H1 (cell line): ENCODE measurements around the gene IFT122. TPM values are rescaled to one million over a fixed set of nuclear protein-coding genes. Genes with fewer than 3 reads are reported as not detected.

Experiments
- CTCF ChIA-PET: fragments of 300-600 bp; sonication (Branson Sonifier 250); formaldehyde crosslinking; loops from one replicate; lab custom pipeline; 2021; ENCODE audit not compliant: partially characterized antibody; lab: Charles Lee
- POLR2A ChIA-PET: fragments of 300-600 bp; sonication (Branson Sonifier 250); formaldehyde crosslinking; loops from one replicate; lab custom pipeline; 2021; ENCODE audit warnings: inconsistent platforms; ENCODE audit not compliant: partially characterized antibody; lab: Charles Lee
- DNase-seq, 2 experiments: peaks; one replicate each; pipeline versions ENCODE4 v3.0.0 to v3.0.0-alpha.2; 2010 to 2022; ENCODE audit warnings: low spot score in 2 of 2, low read depth in 1 of 2, mixed read lengths in 1 of 2
- FAIRE-seq: peaks from 2 replicates; lab custom pipeline; 2011; peaks lifted over from hg19 to GRCh38; lab: Jason Lieb, UNC
- H2AFZ ChIP-seq: 2 replicates; pipeline ENCODE4 v1.8.1; 2012; ENCODE audit warnings: low read length, inconsistent platforms
- H2AK5ac ChIP-seq: 2 replicates; pipeline ENCODE4 v1.6.1; 2013; ENCODE audit warnings: low read depth, low read length
- H2BK120ac ChIP-seq: replicated peaks from 2 replicates; pipeline ENCODE3; 2013; ENCODE audit warnings: low read depth, low read length, inconsistent platforms
- H2BK12ac ChIP-seq: 2 replicates; pipeline ENCODE4 v1.6.1; 2013; ENCODE audit warnings: low read depth, low read length
- H2BK15ac ChIP-seq: 2 replicates; pipeline ENCODE4 v1.6.1; 2013; ENCODE audit warnings: low read length
- H2BK20ac ChIP-seq: 2 replicates; pipeline ENCODE4 v1.6.1; 2013; ENCODE audit warnings: low read length
- H2BK5ac ChIP-seq: 2 replicates; pipeline ENCODE4 v1.6.1; 2013; ENCODE audit warnings: low read depth, low read length
- H3K14ac ChIP-seq: 2 replicates; pipeline ENCODE4 v1.6.1; 2013; ENCODE audit warnings: inconsistent platforms; ENCODE audit not compliant: insufficient read length
- H3K18ac ChIP-seq: 2 replicates; pipeline ENCODE4 v1.6.1; 2013; ENCODE audit warnings: low read length; ENCODE audit errors: extremely low read depth
- H3K23ac ChIP-seq: 2 replicates; pipeline ENCODE4 v1.6.1; 2013; ENCODE audit warnings: inconsistent platforms; ENCODE audit not compliant: insufficient read length
- H3K23me2 ChIP-seq: 2 replicates; pipeline ENCODE4 v1.6.1; 2013; ENCODE audit warnings: low read depth, low read length
- H3K27ac ChIP-seq: 2 replicates; pipeline ENCODE4 v1.6.1; 2011; ENCODE audit warnings: low read depth, low read length, inconsistent platforms
- H3K27me3 ChIP-seq, 4 experiments: replicated peaks in 1 of 4; 1 replicate in 1 of 4; 2 replicates in 3 of 4; pipeline versions ENCODE4 v1.6.1 to v1.8.1; 2011 to 2013; ENCODE audit warnings: low read length in 3 of 4, mild to moderate bottlenecking in 3 of 4, inconsistent platforms in 2 of 4, mixed read lengths in 2 of 4, moderate library complexity in 1 of 4; ENCODE audit not compliant: control insufficient read depth in 3 of 4, insufficient read depth in 3 of 4; ENCODE audit errors: extremely low read depth in 1 of 4
- H3K36me3 ChIP-seq, 4 experiments: 2 replicates each; pipeline versions ENCODE4 v1.6.1 to v1.8.1; 2011 to 2013; ENCODE audit warnings: mild to moderate bottlenecking in 4 of 4, low read length in 3 of 4, moderate library complexity in 2 of 4, control low read depth in 1 of 4, inconsistent platforms in 1 of 4; ENCODE audit not compliant: insufficient read depth in 4 of 4, control insufficient read depth in 2 of 4
- H3K4ac ChIP-seq: replicated peaks from 2 replicates; pipeline ENCODE3; 2013; ENCODE audit warnings: low read length, low read depth, mixed read lengths, inconsistent platforms; ENCODE audit not compliant: insufficient read length
- H3K4me1 ChIP-seq, 4 experiments: replicated peaks in 1 of 4; 1 replicate in 1 of 4; 2 replicates in 3 of 4; pipeline versions ENCODE4 v1.6.1 to v1.8.1; 2011 to 2013; ENCODE audit warnings: low read length in 3 of 4, inconsistent platforms in 2 of 4, mixed read lengths in 1 of 4; ENCODE audit not compliant: insufficient read depth in 4 of 4, control insufficient read depth in 3 of 4
- H3K4me2 ChIP-seq, 2 experiments: 2 replicates each; pipeline versions ENCODE4 v1.6.1 to v1.8.1; 2011 to 2013; ENCODE audit warnings: low read depth in 2 of 2, low read length in 2 of 2, control low read depth in 1 of 2, inconsistent platforms in 1 of 2, mild to moderate bottlenecking in 1 of 2; ENCODE audit not compliant: insufficient read depth in 1 of 2
- H3K4me3 ChIP-seq, 4 experiments: fragments of 200-600, 300-600 bp in 1 of 4; sonication (generic), shearing (Covaris generic), sonication (Bioruptor Twin) in 1 of 4; 2 replicates each; pipeline versions ENCODE4 v1.5.1 to v1.8.1; 2011 to 2016; ENCODE audit warnings: low read length in 4 of 4, low read depth in 3 of 4, control low read depth in 2 of 4, inconsistent platforms in 2 of 4, mild to moderate bottlenecking in 2 of 4, mixed read lengths in 1 of 4, moderate library complexity in 1 of 4; ENCODE audit not compliant: insufficient read depth in 2 of 4; ENCODE audit errors: extremely low read depth in 1 of 4
- H3K56ac ChIP-seq: replicated peaks from 2 replicates; pipeline ENCODE3; 2013; ENCODE audit warnings: low read depth, mild to moderate bottlenecking, mixed read lengths, low read length, inconsistent platforms; ENCODE audit not compliant: insufficient read length
- H3K79me1 ChIP-seq: 2 replicates; pipeline ENCODE4 v1.6.1; 2013; ENCODE audit warnings: low read depth, low read length, control low read depth
- H3K79me2 ChIP-seq, 2 experiments: 2 replicates each; pipeline versions ENCODE4 v1.6.1 to v1.8.1; 2012 to 2013; ENCODE audit warnings: low read length in 2 of 2, mild to moderate bottlenecking in 2 of 2, inconsistent platforms in 1 of 2; ENCODE audit not compliant: insufficient read depth in 2 of 2, control insufficient read depth in 1 of 2
- H3K9ac ChIP-seq, 4 experiments: replicated peaks in 1 of 4; 1 replicate in 1 of 4; 2 replicates in 3 of 4; pipeline versions ENCODE4 v1.6.1 to v1.8.1; 2011 to 2013; ENCODE audit warnings: low read depth in 3 of 4, low read length in 3 of 4, control low read depth in 2 of 4, mild to moderate bottlenecking in 2 of 4, moderate library complexity in 2 of 4, inconsistent platforms in 1 of 4; ENCODE audit errors: extremely low read depth in 1 of 4
- H3K9me3 ChIP-seq, 2 experiments: 2 replicates each; pipeline versions ENCODE4 v1.6.1 to v1.8.1; 2012 to 2013; ENCODE audit warnings: mild to moderate bottlenecking in 2 of 2, moderate library complexity in 2 of 2, control low read depth in 1 of 2, inconsistent platforms in 1 of 2, low read depth in 1 of 2, low read length in 1 of 2, mixed read lengths in 1 of 2; ENCODE audit not compliant: insufficient read depth in 2 of 2
- H4K20me1 ChIP-seq, 2 experiments: replicated peaks in 1 of 2; 2 replicates each; pipeline versions ENCODE3 to v1.8.1; 2011 to 2013; ENCODE audit warnings: inconsistent platforms in 2 of 2, low read length in 2 of 2, mild to moderate bottlenecking in 1 of 2; ENCODE audit not compliant: insufficient read depth in 2 of 2, control insufficient read depth in 1 of 2
- H4K5ac ChIP-seq: 2 replicates; pipeline ENCODE4 v1.6.1; 2013; ENCODE audit warnings: low read length, low read depth, mixed read lengths, inconsistent platforms; ENCODE audit not compliant: insufficient read length
- H4K8ac ChIP-seq: 2 replicates; pipeline ENCODE4 v1.8.0; 2013; ENCODE audit warnings: mild to moderate bottlenecking, moderate library complexity, low read length, inconsistent platforms; ENCODE audit not compliant: insufficient read depth; ENCODE audit errors: extremely low read depth
- H4K91ac ChIP-seq: replicated peaks from 2 replicates; pipeline ENCODE3; 2013; ENCODE audit warnings: low read length, mixed read lengths, inconsistent platforms; ENCODE audit not compliant: insufficient read length
- BCL11A ChIP-seq, 2 experiments: IDR thresholded peaks; one replicate each; pipeline ENCODE4 v1.6.1; 2011; ENCODE audit warnings: low read depth in 2 of 2, low read length in 2 of 2, mild to moderate bottlenecking in 2 of 2
- CEBPB ChIP-seq: IDR thresholded peaks from 2 replicates; pipeline ENCODE4 v1.6.1; 2012; ENCODE audit warnings: low read depth, low read length
- EP300 ChIP-seq, 2 experiments: IDR thresholded peaks; 1 replicate in 1 of 2; 2 replicates in 1 of 2; pipeline ENCODE4 v1.6.1; 2011 to 2012; ENCODE audit warnings: low read depth in 2 of 2, low read length in 2 of 2, mild to moderate bottlenecking in 2 of 2, borderline replicate concordance in 1 of 2, inconsistent platforms in 1 of 2, moderate library complexity in 1 of 2
- HDAC2 ChIP-seq, 2 experiments: fragments of 300-600 bp in 1 of 2; sonication (generic) in 1 of 2; IDR thresholded peaks; 2 replicates each; pipeline ENCODE4 v1.6.1; 2011 to 2012; ENCODE audit warnings: low read depth in 2 of 2, low read length in 2 of 2, mild to moderate bottlenecking in 2 of 2, moderate library complexity in 2 of 2, borderline replicate concordance in 1 of 2, inconsistent platforms in 1 of 2
- RNF2 ChIP-seq: fragments of 200-900, 300-1000 bp; sonication (generic); IDR thresholded peaks from 2 replicates; pipeline ENCODE4 v1.7.1; 2016; ENCODE audit warnings: borderline replicate concordance, low read depth, mild to moderate bottlenecking, antibody characterized with exemption, low read length; ENCODE audit not compliant: poor library complexity, severe bottlenecking; ENCODE audit errors: missing control alignments
- SP4 ChIP-seq: IDR thresholded peaks from 2 replicates; pipeline ENCODE4 v1.6.1; 2012; ENCODE audit warnings: low read length, inconsistent platforms
- SRF ChIP-seq: IDR thresholded peaks from 2 replicates; pipeline ENCODE4 v1.6.1; 2011; ENCODE audit warnings: mild to moderate bottlenecking, low read depth, low read length, moderate library complexity
- WGBS, 2 experiments: shearing (Covaris generic) in 1 of 2; methylation state at CpG; one replicate each; pipeline versions ENCODE4 v1.1.6 to v1.1.7; 2013 to 2015; ENCODE audit warnings: low lambda C conversion rate in 2 of 2, mixed read lengths in 2 of 2, inconsistent platforms in 1 of 2, low coverage in 1 of 2, missing lambda C conversion rate in 1 of 2; ENCODE audit not compliant: insufficient replicate concordance in 2 of 2, insufficient coverage in 1 of 2, insufficient read length in 1 of 2; ENCODE audit errors: extremely low coverage in 1 of 2, missing lambda C conversion rate in 1 of 2; 5-methylcytosine and 5-hydroxymethylcytosine counted together
- polyA plus RNA-seq, 7 experiments: library from polyadenylated mRNA; depleted of rRNA in 3 of 7; stranded (reverse) in 5 of 7; unstranded in 2 of 7; fragments of >200 nt in 5 of 7; fragments of 200-250 nt in 2 of 7; gene quantifications; 1 replicate in 5 of 7; 2 replicates in 1 of 7; 4 replicates in 1 of 7; pipeline versions ENCODE4 v1.2.1 to v1.2.3, GENCODE V29; 2011 to 2013; ENCODE audit warnings: missing spikeins in 2 of 7, mixed read lengths in 2 of 7
- total RNA-seq: library from RNA; stranded (reverse); fragmentation: NEBNext Ultra II Directional; extraction: Animal tissue kit (Norgen Biotek cat#: 25700); gene quantifications from 2 replicates; pipeline ENCODE4 v1.2.1, GENCODE V29; 2021
- TF ChIP-seq, protein P1 (sequence below), 3 experiments: IDR thresholded peaks; 1 replicate in 2 of 3; 2 replicates in 1 of 3; pipeline versions ENCODE4 v1.5.1 to v1.6.1; 2011; ENCODE audit warnings: low read length in 3 of 3, mild to moderate bottlenecking in 3 of 3, inconsistent platforms in 2 of 3, low read depth in 1 of 3, moderate library complexity in 1 of 3; ENCODE audit not compliant: insufficient read depth in 1 of 3; ENCODE audit errors: control extremely low read depth in 1 of 3

The IFT122 gene
- total and polyA plus RNA-seq, 2 of the 8 experiments (the other 6 are each of a cell fraction or from before 2014, with no cell fraction given): 23.7 to 25.1 TPM

GRCh38 chr3:129413687-129414506, 26.1 kb upstream of the IFT122 start:
- Histone ChIP-seq H3K23me2 (no peaks in the 10 kb centered on the region), H3K4me2 (no peak overlapping the region), H2BK20ac (no peak overlapping the region), H3K56ac (no peak overlapping the region), H3K79me2 (no peaks in the 10 kb centered on the region), H4K5ac (no peak overlapping the region), H3K27me3 (peaks cover 0 to 5% (median 0%) of the 10 kb centered on the region in 4 experiments; a peak in 2 of 7 replicates), H3K14ac (no peak overlapping the region), H2BK120ac (no peak overlapping the region), H2BK15ac (no peak overlapping the region), H3K4ac (no peak overlapping the region), H3K9me3 (no peaks in the 10 kb centered on the region), H4K20me1 (peaks cover 0 to 3% of the 10 kb centered on the region in 2 experiments), H3K18ac (no peak overlapping the region), H3K23ac (no peak overlapping the region), H2BK5ac (no peak overlapping the region), H2AFZ (no peak overlapping the region), H3K79me1 (no peaks in the 10 kb centered on the region), H3K9ac (no peak overlapping the region), H4K8ac (no peak overlapping the region), H3K4me1 (no peaks in the 10 kb centered on the region; a peak in 1 of 7 replicates), H3K27ac (no peak overlapping the region), H3K36me3 (no peaks in the 10 kb centered on the region; a peak in 1 of 8 replicates), H4K91ac (no peak overlapping the region), H2BK12ac (no peak overlapping the region), H3K4me3 (no peak overlapping the region), H2AK5ac (no peak overlapping the region)
- FAIRE-seq (no peak), DNase-seq (no peak)
- 85% methylated on average over 4 of the region's 4 CpGs; no CpG with 5 or more reads in 1 of the 2 experiments for WGBS, 2 experiments
- CTCF ChIA-PET: interaction anchor here (0.9 to 2.2 kb wide), 5 partner anchors 8 to 31 kb away, joined by 3 to 12 read pairs (median 6); no protein-coding TSS in a partner anchor
- POLR2A ChIA-PET: interaction anchor here (1.6 kb wide), 1 partner anchor 19 kb away, joined by 4 read pairs; no protein-coding TSS in a partner anchor
- TF ChIP-seq, protein P1, sequence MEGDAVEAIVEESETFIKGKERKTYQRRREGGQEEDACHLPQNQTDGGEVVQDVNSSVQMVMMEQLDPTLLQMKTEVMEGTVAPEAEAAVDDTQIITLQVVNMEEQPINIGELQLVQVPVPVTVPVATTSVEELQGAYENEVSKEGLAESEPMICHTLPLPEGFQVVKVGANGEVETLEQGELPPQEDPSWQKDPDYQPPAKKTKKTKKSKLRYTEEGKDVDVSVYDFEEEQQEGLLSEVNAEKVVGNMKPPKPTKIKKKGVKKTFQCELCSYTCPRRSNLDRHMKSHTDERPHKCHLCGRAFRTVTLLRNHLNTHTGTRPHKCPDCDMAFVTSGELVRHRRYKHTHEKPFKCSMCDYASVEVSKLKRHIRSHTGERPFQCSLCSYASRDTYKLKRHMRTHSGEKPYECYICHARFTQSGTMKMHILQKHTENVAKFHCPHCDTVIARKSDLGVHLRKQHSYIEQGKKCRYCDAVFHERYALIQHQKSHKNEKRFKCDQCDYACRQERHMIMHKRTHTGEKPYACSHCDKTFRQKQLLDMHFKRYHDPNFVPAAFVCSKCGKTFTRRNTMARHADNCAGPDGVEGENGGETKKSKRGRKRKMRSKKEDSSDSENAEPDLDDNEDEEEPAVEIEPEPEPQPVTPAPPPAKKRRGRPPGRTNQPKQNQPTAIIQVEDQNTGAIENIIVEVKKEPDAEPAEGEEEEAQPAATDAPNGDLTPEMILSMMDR (IDR thresholded peaks at IDR 0.05; ENCODE audit: control extremely low read depth in 1 of 3, insufficient read depth in 1 of 3, low read depth in 1 of 3, low read length in 3 of 3): no peak
- TF ChIP-seq EP300 (IDR thresholded peaks at IDR 0.05; ENCODE audit: borderline replicate concordance in 1 of 2, low read depth in 2 of 2, low read length in 2 of 2) (no peak), RNF2 (no peak), SP4 (no peak), CEBPB (no peak), SRF (no peak), HDAC2 (IDR thresholded peaks at IDR 0.05; ENCODE audit: borderline replicate concordance in 1 of 2, low read depth in 2 of 2, low read length in 2 of 2) (no peak), BCL11A (IDR thresholded peaks at IDR 0.05; ENCODE audit: low read depth in 2 of 2, low read length in 2 of 2) (no peak)
